Endodermal cell (in vitro differentiated cells): ENCODE results near the gene MYOT. TPM values are rescaled to one million over a fixed set of nuclear protein-coding genes. Genes with fewer than 3 reads are reported as not detected.

Experiments
- DNase-seq: peaks from one replicate; pipeline ENCODE4 v3.0.0-alpha.2; 2017
- H3K27ac ChIP-seq: 2 replicates; pipeline ENCODE4 v1.5.1; 2013; ENCODE audit warnings: mild to moderate bottlenecking, low read depth, low read length, moderate library complexity
- H3K27me3 ChIP-seq: 2 replicates; pipeline ENCODE4 v1.6.1; 2013; ENCODE audit warnings: mild to moderate bottlenecking, low read length, moderate library complexity; ENCODE audit not compliant: insufficient read depth, control insufficient read depth, poor library complexity, severe bottlenecking
- H3K36me3 ChIP-seq: 2 replicates; pipeline ENCODE4 v1.7.0; 2013; ENCODE audit warnings: mild to moderate bottlenecking, low read length, moderate library complexity; ENCODE audit not compliant: control insufficient read depth, insufficient read depth
- H3K4me1 ChIP-seq: one replicate; pipeline ENCODE4 v1.7.0; 2013; ENCODE audit warnings: low read length; ENCODE audit not compliant: control insufficient read depth, insufficient read depth
- H3K4me3 ChIP-seq: 2 replicates; pipeline ENCODE4 v1.5.1; 2013; ENCODE audit warnings: mild to moderate bottlenecking, low read length, moderate library complexity
- H3K9ac ChIP-seq: 2 replicates; pipeline ENCODE4 v1.6.1; 2013; ENCODE audit warnings: mild to moderate bottlenecking, low read length, moderate library complexity; ENCODE audit not compliant: poor library complexity, severe bottlenecking; ENCODE audit errors: extremely low read depth
- H3K9me3 ChIP-seq: 2 replicates; pipeline ENCODE4 v1.6.1; 2013; ENCODE audit warnings: mild to moderate bottlenecking, low read length, moderate library complexity; ENCODE audit not compliant: control insufficient read depth
- H3K27ac Mint-ChIP-seq: 2 replicates; pipeline ENCODE4 v1.8.0; 2020; ENCODE audit warnings: mixed read lengths
- H3K27me3 Mint-ChIP-seq: 2 replicates; pipeline ENCODE4 v1.8.0; 2021; ENCODE audit warnings: mild to moderate bottlenecking, mixed read lengths; ENCODE audit not compliant: insufficient read depth
- H3K36me3 Mint-ChIP-seq: 2 replicates; pipeline ENCODE4 v1.8.0; 2020; ENCODE audit warnings: low read depth, mixed read lengths
- H3K4me1 Mint-ChIP-seq: 2 replicates; pipeline ENCODE4 v1.8.0; 2020; ENCODE audit warnings: mixed read lengths
- H3K4me3 Mint-ChIP-seq: 2 replicates; pipeline ENCODE4 v1.8.0; 2020; ENCODE audit warnings: mild to moderate bottlenecking, moderate library complexity, mixed read lengths
- H3K9me3 Mint-ChIP-seq: 2 replicates; pipeline ENCODE4 v1.8.0; 2020; ENCODE audit warnings: mild to moderate bottlenecking, mixed read lengths
- CTCF ChIP-seq: fragments of 200-600 bp; sonication (generic); conservative IDR thresholded peaks from 2 replicates; pipeline ENCODE4 v1.5.0; 2021; ENCODE audit warnings: antibody characterized with exemption, mild to moderate bottlenecking
- WGBS, 2 experiments: methylation state at CpG; one replicate each; pipeline versions ENCODE4 v1.1.5 to v1.1.7; 2013; ENCODE audit warnings: missing lambda C conversion rate in 2 of 2, mixed read lengths in 1 of 2; ENCODE audit not compliant: insufficient coverage in 1 of 2, insufficient read length in 1 of 2; 5-methylcytosine and 5-hydroxymethylcytosine counted together
- total RNA-seq, 2 donors: library from RNA; stranded (reverse); fragmentation: NEBNext Ultra II Directional in 1 of 2; extraction: Animal tissue kit (Norgen Biotek cat#: 25700) in 1 of 2; gene quantifications; 2 replicates in 1 of 2; 3 replicates in 1 of 2; pipeline ENCODE4 v1.2.1, GENCODE V29; 2021

The MYOT gene
- total RNA-seq, 2 donors from 2014 or later = not detected

GRCh38 chr5:137822984-137823383 is 44.7 kb upstream of the MYOT start:
- WGBS, 2 experiments = 87 to 100% methylated on average over 1 of the region's 1 CpG
- DNase-seq = no peak
- H3K9me3 Mint-ChIP-seq = no peaks in the 10 kb centered on the region
- no peak overlapping the region for H3K9ac ChIP-seq
- no peaks in the 10 kb centered on the region for H3K27me3 ChIP-seq
- H3K27me3 Mint-ChIP-seq = peaks cover 3% of the 10 kb centered on the region
- no peaks in the 10 kb centered on the region for H3K36me3 Mint-ChIP-seq
- H3K4me3 Mint-ChIP-seq = no peak overlapping the region
- no peaks in the 10 kb centered on the region for H3K9me3 ChIP-seq
- H3K27ac Mint-ChIP-seq = no peak overlapping the region
- no peak overlapping the region for H3K27ac ChIP-seq
- peaks cover 38% of the 10 kb centered on the region for H3K4me1 Mint-ChIP-seq
- H3K36me3 ChIP-seq = no peaks in the 10 kb centered on the region
- no peak for TF ChIP-seq CTCF
- H3K4me1 ChIP-seq = peaks cover 5% of the 10 kb centered on the region
- no peak overlapping the region for H3K4me3 ChIP-seq

DNA sequence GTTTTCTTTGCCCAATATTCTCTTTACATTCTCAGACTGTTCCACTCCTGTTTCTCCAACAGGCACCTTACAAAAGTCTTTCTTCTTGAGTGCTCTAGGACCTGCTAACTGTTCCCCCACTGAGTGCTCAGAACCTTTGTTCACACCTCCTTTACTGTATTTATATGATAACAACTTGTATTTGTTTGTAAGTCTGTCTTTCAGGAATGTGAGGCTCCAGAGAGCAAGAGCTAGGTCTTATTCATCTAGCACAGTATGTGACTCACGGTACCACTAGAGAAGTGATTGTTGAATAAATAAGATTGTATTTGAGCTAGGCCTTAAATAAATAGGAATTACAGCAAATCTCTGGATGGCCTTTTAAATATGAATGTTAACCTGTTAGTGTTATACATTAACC is 42.5 kb upstream of the MYOT start:
- H3K4me3 Mint-ChIP-seq = no peak overlapping the region

GRCh38 chr5:137826067-137826466 is 41.6 kb upstream of the MYOT start:
- Histone ChIP-seq H3K36me3 (no peaks in the 10 kb centered on the region), H3K9me3 (no peaks in the 10 kb centered on the region), H3K27me3 (no peaks in the 10 kb centered on the region), H3K27ac (no peak overlapping the region), H3K9ac (no peak overlapping the region), H3K4me1 (peaks cover 3% of the 10 kb centered on the region), H3K4me3 (no peak overlapping the region)
- TF ChIP-seq CTCF = no peak
- no peak overlapping the region for H3K27ac Mint-ChIP-seq
- peaks cover 29% of the 10 kb centered on the region for H3K4me1 Mint-ChIP-seq
- no peak for DNase-seq
- no peaks in the 10 kb centered on the region for H3K9me3 Mint-ChIP-seq
- no peak overlapping the region for H3K4me3 Mint-ChIP-seq
- peaks cover 3% of the 10 kb centered on the region for H3K27me3 Mint-ChIP-seq
- H3K36me3 Mint-ChIP-seq = no peaks in the 10 kb centered on the region

More for the DNA sequence above, 42.5 kb upstream of the MYOT start:
- Histone ChIP-seq H3K9ac (no peak overlapping the region), H3K4me3 (no peak overlapping the region), H3K9me3 (no peaks in the 10 kb centered on the region), H3K27me3 (no peaks in the 10 kb centered on the region), H3K27ac (no peak overlapping the region), H3K36me3 (no peaks in the 10 kb centered on the region), H3K4me1 (peaks cover 3% of the 10 kb centered on the region)
- Mint-ChIP-seq H3K36me3 (no peaks in the 10 kb centered on the region), H3K27ac (no peak overlapping the region), H3K4me1 (peaks cover 29% of the 10 kb centered on the region), H3K27me3 (peaks cover 3% of the 10 kb centered on the region), H3K9me3 (no peaks in the 10 kb centered on the region)
- no peak for TF ChIP-seq CTCF
- DNase-seq = peak; percentile 73
- 23% methylated on average over 1 of the region's 1 CpG; no CpG with 5 or more reads in 1 of the 2 experiments for WGBS, 2 experiments
